Coronary artery (tissue), 2 donors: ENCODE measurements around the gene GABRA1.

Source experiments
- DNase-seq: peaks from one replicate; pipeline ENCODE4 v3.0.0-alpha.2; 2017; ENCODE audit warnings: low spot score
- H3K27ac ChIP-seq, 2 donors: fragments of 200-600 bp; sonication (generic); one replicate each; pipeline ENCODE4 v1.5.1; 2016 to 2019
- H3K4me3 ChIP-seq: fragments of 200-600 bp; sonication (generic); 2 replicates; pipeline ENCODE4 v1.5.1; 2016; ENCODE audit warnings: mild to moderate bottlenecking, moderate library complexity
- TF ChIP-seq, protein P1 (sequence below): fragments of 200-600 bp; sonication (generic); IDR thresholded peaks from one replicate; pipeline ENCODE4 v1.5.1; 2019; ENCODE audit warnings: antibody characterized with exemption

Gene GABRA1

DNA sequence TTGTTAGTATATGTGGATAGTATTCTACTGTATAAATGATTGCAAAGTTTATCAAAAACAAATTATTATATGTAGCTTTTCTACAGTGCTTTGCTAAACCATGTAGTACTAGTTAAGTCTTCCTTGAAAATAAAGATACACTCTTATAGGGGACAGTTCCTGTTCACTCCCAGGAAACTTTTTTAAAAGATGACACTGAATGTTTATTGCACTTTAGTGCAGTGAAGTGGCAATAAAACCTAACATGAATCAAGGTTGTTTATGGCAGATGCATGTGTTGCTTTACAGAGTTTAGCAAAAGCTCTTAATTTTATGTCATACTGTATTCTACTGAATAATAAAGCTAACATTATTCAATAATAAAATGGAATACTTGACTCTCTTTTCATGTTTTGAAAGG lies 51.7 kb downstream of the GABRA1 start:
- Histone ChIP-seq H3K27ac (no peak overlapping the region), H3K4me3 (no peak overlapping the region)
- DNase-seq: no peak
- TF ChIP-seq, protein P1, sequence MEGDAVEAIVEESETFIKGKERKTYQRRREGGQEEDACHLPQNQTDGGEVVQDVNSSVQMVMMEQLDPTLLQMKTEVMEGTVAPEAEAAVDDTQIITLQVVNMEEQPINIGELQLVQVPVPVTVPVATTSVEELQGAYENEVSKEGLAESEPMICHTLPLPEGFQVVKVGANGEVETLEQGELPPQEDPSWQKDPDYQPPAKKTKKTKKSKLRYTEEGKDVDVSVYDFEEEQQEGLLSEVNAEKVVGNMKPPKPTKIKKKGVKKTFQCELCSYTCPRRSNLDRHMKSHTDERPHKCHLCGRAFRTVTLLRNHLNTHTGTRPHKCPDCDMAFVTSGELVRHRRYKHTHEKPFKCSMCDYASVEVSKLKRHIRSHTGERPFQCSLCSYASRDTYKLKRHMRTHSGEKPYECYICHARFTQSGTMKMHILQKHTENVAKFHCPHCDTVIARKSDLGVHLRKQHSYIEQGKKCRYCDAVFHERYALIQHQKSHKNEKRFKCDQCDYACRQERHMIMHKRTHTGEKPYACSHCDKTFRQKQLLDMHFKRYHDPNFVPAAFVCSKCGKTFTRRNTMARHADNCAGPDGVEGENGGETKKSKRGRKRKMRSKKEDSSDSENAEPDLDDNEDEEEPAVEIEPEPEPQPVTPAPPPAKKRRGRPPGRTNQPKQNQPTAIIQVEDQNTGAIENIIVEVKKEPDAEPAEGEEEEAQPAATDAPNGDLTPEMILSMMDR: no peak

DNA sequence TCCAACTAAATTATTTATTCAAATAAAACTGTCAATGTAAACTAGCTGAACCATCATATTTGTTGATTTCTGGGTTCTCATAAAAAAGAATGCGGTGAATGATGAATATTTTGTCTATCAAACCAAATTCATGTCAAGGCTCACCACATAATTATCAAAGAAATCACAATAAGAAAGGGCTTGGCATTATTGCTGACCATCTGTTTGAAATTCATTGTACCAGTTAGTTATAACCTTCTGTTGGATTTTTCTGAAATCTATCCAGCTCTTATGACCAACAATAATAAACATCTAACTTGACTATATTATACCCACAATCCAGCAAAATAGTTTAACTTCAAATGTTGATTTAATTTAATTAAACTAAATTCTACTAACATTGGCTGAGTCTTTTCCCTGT lies 53.1 kb downstream of the GABRA1 start:
- H3K27ac ChIP-seq: no peak overlapping the region
- TF ChIP-seq, protein P1: no peak

DNA sequence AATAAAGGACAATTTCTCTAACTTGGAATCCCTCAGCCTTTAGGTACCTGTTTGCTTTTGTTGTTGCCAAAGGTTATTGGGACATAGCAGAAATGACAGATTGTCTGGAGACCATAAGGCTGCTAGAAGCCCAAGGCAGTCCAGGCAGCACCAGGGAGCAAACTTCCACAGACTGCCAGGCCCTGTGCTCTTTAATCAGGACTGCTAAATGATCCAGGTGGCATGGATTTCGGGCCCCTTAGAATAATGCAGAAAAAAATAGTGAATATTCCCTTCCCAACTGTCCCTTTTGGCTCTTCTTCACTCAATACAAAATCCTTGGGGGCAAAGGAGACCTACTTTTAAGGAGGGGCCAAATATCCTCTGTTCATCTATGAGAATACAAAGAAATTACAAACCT lies 73.9 kb downstream of the GABRA1 start:
- no peak for DNase-seq
- H3K4me3 ChIP-seq: no peak overlapping the region
- H3K27ac ChIP-seq: no peak overlapping the region
- TF ChIP-seq, protein P1: no peak

More for the DNA sequence above, 53.1 kb downstream of the GABRA1 start:
- H3K4me3 ChIP-seq: no peak overlapping the region
- no peak for DNase-seq

DNA sequence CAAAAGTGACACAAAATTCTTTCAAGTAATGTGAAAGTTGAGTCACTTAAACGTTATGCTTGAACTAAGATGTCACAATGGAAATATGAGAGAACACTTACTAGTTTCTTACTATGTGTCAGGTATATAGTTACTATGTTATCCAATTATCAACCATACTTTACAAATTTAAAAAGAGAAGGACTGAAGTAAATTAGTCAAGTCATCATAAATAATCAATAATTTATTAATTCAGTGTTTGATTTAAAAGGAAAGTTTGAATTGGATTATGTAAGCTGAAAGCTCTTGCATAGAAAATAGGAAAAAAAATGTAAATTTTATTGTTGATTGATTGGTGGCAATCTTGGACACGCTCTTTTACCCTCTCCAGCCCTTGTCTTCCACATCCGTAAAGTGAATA lies 76.3 kb downstream of the GABRA1 start:
- DNase-seq: no peak
- Histone ChIP-seq H3K27ac (no peak overlapping the region), H3K4me3 (no peak overlapping the region)
- TF ChIP-seq, protein P1: no peak

DNA sequence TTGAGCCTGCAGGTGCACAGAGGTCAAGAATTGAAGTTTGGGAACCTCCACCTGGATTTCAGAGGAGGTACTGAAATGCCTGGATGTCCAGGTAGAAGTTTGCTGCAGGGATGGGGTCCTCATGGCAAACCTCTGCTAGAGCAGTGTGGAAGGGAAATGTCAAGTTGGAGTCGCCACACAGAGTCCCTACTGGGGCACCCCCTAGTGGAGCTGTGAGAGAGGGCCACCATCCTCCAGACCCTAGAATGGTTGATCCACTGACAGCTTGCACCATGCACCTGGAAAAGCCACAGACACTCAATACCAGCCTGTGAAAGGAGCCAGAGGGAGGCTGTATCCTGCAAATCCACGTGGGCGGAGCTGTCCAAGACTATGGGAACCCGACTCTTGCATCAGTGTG lies 78.0 kb downstream of the GABRA1 start:
- TF ChIP-seq, protein P1: no peak
- no peak for DNase-seq
- Histone ChIP-seq H3K4me3 (no peak overlapping the region), H3K27ac (no peak overlapping the region)

DNA sequence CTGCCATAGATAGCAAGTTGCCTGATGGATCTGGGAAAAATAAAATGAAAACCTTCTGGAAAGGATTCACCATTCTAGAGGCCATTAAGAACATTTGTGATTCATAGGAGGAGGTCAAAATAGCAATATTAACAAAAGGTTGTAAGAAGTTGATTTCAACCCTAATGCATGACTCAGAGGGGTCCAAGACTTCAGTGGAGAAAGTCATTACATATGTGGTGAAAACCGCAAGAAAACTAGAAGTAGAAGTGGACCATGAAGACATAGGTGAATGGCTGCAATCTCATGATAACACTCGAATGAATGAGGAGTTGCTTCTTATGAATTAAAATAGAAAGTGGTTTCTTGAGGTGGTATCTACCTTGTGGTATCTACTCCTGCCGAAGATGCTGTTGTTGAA lies 86.6 kb downstream of the GABRA1 start:
- no peak overlapping the region for H3K27ac ChIP-seq
- TF ChIP-seq, protein P1: no peak
- no peak overlapping the region for H3K4me3 ChIP-seq
- DNase-seq: no peak

DNA sequence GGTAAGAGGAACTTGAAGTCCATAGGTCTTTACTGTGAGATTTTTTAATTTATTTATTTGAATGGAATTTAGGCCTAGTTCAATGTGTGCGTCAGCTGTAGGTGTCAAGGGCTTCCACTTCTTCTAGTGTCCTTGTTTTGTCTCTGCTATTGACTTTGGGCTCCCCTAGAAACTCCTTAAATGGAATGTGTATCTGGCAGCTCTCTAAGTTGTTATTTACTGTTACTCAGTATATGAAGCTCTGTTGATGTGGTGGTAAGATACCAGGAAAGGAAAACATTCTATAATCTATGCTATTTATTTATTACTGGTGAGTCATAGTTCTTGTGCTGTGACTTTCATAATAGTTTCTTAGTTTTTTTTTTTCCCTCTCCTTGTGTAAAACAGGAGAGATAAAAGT lies 97.1 kb downstream of the GABRA1 start:
- H3K27ac ChIP-seq: no peak overlapping the region
- TF ChIP-seq, protein P1: no peak
- no peak overlapping the region for H3K4me3 ChIP-seq

More for the DNA sequence above, 97.1 kb downstream of the GABRA1 start:
- DNase-seq: no peak
